ENCODE measurements around the gene EXD3. TPM values are rescaled to one million over a fixed set of nuclear protein-coding genes. Genes with fewer than 3 reads are reported as not detected.

EXD3 gene
- total RNA-seq, 1 donor from 2014 or later: 8.2 TPM

DNA sequence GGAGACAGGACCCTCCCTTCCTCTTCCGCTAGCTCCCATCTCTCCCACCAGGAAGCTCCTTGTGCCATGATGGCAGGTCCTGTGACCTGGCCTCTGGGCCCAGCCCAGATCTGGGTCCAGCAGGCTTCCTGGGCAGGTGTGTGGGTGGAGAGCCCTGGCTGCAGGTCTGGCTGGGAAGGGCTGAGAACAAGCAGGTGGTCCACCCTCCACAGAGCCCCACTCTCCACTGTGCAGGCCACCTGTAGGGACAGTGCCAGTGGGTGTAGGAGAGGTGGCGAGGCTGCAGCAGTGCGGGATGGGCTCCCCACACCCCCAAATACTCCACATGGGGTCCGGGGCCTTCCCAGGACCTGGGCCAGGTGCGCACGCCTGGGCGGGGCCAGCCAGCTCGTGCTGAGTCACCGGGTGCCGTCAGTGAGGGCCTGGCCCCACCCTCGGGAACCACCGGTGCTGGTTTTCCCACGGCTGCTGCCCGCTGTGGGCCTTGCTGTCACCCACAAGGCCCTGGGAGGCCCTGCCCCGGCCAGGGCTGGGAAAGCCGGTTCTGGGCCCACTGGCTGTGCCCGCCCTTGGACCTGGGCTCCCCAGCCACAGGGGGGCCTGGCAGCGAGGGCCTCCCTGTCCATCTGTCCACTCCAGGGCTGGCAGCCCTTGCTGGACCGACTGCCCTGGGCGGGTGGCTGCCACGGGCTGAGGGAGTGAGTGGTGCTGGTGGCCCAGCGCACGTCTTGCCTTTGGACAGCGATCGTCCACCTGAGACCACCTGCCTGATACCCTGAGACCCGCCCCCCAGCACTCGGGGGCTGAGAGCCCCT, 111.6 kb downstream of the EXD3 start:
- intact Hi-C loops (cut with micrococcal nuclease): no loop called here

GRCh38 chr9:137310189-137311052, 112.5 kb downstream of the EXD3 start:
- intact Hi-C loops (cut with micrococcal nuclease): no loop called here

GRCh38 chr9:137309368-137310188, 113.4 kb downstream of the EXD3 start:
- intact Hi-C loops (cut with micrococcal nuclease): no loop called here

GRCh38 chr9:137308057-137308619, 114.8 kb downstream of the EXD3 start:
- intact Hi-C loops (cut with micrococcal nuclease): no loop called here

- intact Hi-C loops (cut with micrococcal nuclease): no loop called here
These were observed 115.5 kb downstream of the EXD3 start for GRCh38 chr9:137307255-137308056.

DNA sequence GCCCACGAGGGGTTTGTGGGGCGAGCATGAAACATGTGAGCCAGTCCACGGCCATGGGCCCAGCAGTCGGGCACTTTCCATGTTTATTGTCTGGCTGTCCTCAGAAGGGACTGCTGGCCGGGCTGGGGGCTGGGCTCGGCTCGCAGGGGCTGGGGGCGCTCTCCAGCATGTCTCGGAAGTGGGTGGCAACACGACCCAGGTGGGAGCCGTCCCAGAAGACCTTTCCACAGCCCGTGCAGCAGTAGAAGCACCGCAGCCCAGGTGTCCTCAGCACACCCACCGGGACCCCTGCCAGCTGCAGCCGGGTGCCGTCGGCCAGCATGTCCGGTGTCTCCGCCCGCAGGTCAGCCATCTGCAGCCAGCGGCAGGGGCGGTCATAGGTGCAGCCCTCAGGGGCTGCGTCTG, 116.1 kb downstream of the EXD3 start:
- intact Hi-C loops (cut with micrococcal nuclease): no loop called here

DNA sequence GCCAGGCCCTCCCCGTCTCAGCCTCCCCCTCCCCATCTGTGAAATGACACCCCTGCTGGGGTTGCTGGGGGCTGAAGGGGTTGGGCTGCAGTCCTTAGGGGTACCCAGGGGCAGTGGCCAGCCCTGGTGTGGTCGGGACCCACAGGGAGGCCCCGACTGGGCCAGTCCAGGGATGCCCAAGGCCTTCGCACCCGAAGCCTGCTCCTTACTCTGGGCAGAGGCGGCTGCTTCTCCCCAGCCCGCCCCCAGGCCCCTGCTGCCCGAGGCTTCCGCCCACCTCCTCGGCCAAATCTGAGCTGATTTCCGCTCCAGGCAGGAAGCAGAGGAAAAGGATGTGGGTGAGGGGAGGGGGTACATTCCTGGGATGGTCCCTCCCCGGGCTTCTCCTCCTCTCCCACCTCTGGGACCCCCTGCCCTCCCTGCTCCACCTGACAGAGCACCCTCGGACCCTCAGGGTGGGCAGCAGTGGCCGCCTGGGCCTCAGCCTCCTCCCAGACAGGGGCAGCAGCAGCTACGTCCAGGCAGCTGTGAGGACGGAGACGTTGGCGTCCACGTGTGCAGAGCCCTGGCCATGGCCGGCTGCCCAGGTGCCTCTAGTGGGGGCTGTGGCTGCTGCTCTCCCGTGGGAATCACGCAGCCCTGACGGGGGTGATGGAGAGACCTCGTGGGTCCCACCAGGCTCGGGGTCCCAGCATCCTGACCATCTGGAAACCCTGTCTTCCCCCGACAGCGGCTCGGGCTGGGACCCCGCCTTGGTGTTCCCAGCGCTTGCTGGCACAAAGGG, 116.7 kb downstream of the EXD3 start:
- intact Hi-C loops (cut with micrococcal nuclease): no loop called here

GRCh38 chr9:137305798-137306065, 117.2 kb downstream of the EXD3 start:
- intact Hi-C loops (cut with micrococcal nuclease): no loop called here

DNA sequence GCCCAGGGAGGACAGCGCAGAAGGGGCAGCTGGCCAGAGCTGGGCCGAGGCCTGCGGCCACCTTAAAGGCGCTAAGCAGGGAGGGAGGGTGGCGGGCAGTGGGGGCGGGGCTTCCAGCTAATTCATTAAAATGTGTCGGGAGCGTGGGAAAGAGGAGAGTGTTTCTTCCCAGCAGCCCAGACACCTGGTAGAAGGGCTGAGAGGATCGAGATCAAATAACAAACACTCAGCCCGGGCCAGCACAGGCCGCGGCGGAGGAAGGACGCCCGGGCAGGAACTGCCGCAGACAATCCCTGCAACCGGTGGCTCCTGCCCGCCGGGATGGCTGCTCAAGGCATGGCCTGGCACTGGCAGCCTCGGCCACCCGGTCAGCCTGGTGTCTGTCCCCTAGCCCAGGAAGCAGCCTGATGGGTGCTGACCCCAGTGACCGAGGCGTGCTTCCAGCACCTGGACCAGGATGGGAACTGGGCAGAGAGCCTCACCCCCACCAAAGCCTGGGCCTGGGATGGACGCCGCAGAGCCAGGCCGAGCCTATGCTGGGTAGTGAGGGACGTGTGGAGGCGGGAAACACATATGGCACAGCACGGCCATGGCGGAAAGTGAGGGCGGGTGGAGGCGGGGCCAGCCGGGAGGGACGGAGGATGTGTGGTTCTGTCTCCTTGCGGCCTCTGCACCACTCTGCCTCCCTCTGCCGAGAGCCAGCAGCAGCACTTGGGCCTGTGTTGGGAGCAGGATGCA, 117.7 kb downstream of the EXD3 start:
- intact Hi-C loops (cut with micrococcal nuclease): no loop called here

DNA sequence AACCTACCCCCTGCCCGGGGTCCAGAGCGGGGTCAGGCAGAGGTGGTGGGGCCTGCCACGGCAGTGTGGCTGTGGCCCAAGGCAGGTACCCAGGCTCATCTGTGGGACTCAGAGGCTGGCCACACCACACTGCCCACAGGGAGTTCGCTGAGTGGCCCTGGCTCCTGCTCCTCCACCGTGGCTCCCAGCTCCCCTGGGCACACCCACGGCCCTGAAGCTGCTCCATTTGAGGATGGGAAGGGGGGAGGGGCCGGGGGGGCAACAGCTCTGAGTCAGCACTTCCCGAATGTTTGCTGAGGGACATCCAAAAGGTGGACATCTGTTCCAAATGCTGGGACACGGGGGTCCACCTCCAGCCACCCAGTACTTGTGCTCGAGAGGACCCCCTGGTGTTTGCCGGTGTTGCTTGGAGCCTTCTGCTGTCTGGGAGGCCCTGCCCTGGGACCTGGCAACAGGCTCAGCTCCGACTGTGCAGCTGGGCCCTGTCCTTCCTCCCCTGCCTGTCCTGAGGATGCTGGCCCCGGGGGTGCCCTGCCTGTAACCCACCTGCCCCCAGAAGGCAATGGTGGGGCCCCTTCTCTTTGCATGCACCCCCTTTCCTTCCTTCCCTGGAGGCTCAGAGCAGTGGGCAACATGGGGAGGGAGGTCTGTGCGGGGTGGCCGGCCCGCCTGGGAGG, 118.4 kb downstream of the EXD3 start:
- intact Hi-C loops (cut with micrococcal nuclease): no loop called here

DNA sequence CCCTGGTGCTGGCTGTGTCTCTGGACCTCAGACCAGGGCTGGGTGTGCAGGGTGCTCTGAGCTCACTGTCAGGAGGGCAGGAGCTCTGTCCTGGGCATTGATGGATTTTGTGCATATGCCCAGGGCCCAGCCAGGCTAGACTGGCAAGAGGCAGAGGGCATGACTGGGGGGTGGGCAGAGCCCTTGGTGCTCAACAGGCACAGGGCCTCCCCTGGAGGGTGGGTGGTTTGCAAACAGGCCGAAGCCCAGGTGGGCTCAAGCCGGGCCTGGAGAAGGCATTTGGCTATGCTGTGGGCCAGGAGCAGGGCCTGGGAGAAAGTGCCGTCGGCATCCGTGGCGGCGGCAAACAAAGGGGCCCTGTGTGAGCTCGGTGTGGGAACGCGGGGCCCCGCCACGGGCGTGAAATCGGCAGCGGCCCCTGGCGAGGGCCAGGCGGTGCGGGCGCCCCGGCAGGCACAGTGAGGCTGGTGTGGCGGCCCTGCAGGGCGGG, 119.0 kb downstream of the EXD3 start:
- intact Hi-C loops (cut with micrococcal nuclease): no loop called here

DNA sequence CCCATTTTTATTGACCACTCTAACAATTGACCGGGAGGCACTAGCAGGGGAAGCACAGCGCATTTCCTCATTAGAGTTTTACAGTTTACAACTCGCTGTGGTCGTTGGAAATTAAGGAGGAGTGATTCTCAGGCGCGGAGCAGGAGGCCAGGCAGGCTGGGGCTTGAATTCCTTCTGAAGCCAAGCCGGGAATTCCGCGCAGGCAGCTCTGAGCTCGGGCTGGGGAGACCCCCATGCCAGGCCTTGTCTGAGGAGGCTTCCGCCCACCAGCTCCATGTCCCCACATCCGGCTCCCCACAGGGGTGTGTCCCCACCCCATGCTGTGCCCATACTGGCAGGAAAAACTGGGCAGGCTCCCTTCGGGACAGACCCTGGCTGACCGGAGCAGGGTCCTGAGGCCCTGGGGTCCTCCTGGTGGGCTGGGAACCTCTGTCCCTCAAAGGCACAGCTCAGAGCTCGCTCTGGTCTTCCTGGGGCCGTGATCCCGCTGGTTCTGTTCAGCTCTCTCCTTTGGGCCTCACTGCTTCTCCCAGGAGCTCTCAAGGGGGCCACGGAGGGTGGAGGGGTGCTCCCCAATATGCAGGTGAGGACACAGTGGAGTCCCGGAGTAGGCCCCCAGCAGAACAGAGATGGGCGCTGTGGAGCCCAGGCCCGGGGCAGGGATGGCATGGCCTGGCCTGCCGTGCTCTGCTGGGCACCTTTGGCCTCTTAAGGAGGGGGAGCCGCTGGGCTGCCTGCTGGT, 119.6 kb downstream of the EXD3 start:
- intact Hi-C loops (cut with micrococcal nuclease): no loop called here

- intact Hi-C loops (cut with micrococcal nuclease): no loop called here
These were observed 120.4 kb downstream of the EXD3 start for GRCh38 chr9:137302449-137303150.

- intact Hi-C loops (cut with micrococcal nuclease): no loop called here
These were observed 120.9 kb downstream of the EXD3 start, which contains the start of gene NRARP for GRCh38 chr9:137302118-137302448. TSS of gene NRARP (minus strand) at chr9:137302271. CDS start at chr9:137301928, 343 bp downstream.

DNA sequence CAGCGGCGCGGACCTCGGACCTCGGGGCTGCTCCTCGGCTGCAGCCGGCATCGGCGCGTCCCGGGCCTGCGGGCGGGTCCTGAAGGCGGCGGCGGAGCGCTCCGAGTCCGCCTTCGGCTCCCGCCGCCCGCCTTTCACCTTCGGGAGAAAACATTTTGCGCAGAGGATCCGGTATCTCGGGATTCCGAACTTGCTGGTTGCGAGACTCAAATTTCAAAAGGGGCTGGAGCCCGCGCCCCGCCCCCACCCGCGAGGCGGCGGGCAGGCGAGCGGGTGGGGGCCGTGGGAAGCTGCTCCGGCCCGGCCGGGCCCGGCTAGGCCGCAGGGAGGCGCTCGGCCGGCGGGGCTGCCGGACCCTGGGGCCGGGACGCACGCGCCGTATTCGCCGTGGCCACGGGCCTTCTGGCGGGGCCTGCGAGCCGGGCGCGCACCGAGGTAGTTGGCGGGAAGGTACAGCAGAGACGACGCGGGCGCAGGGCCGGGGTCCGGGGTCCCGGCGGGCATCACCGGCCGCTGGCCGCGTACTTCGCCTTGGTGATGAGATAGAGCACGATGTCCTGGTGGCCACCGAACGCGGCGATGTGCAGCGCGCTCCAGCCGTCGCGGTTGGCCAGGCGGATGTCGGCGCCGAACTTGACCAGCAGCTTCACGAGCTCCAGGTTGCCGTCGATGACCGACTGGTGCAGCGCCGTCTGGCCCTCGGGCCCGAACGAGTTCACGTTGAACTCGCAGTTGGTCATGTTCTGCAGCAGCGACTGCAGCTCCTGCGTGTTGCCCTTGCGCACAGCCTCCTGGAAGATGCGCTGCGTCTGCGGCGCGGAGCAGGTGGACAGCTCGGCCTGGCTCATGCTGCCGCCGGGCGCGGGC, 121.6 kb downstream of the EXD3 start:
- intact Hi-C loops (cut with micrococcal nuclease): no loop called here

GRCh38 chr9:137300567-137301080, 122.3 kb downstream of the EXD3 start:
- intact Hi-C loops (cut with micrococcal nuclease): no loop called here
